H1 (cell line): ENCODE measurements around the gene CKAP2L. TPM values are rescaled to one million over a fixed set of nuclear protein-coding genes. Genes with fewer than 3 reads are reported as not detected.

Experiments used
- CTCF ChIA-PET: fragments of 300-600 bp; sonication (Branson Sonifier 250); formaldehyde crosslinking; loops from one replicate; lab custom pipeline; 2021; ENCODE audit not compliant: partially characterized antibody; lab: Charles Lee
- POLR2A ChIA-PET: fragments of 300-600 bp; sonication (Branson Sonifier 250); formaldehyde crosslinking; loops from one replicate; lab custom pipeline; 2021; ENCODE audit warnings: inconsistent platforms; ENCODE audit not compliant: partially characterized antibody; lab: Charles Lee
- DNase-seq, 2 experiments: peaks; one replicate each; pipeline versions ENCODE4 v3.0.0 to v3.0.0-alpha.2; 2010 to 2022; ENCODE audit warnings: low spot score in 2 of 2, low read depth in 1 of 2, mixed read lengths in 1 of 2
- FAIRE-seq: peaks from 2 replicates; lab custom pipeline; 2011; peaks lifted over from hg19 to GRCh38; lab: Jason Lieb, UNC
- H2AFZ ChIP-seq: 2 replicates; pipeline ENCODE4 v1.8.1; 2012; ENCODE audit warnings: low read length, inconsistent platforms
- H2AK5ac ChIP-seq: 2 replicates; pipeline ENCODE4 v1.6.1; 2013; ENCODE audit warnings: low read depth, low read length
- H2BK120ac ChIP-seq: replicated peaks from 2 replicates; pipeline ENCODE3; 2013; ENCODE audit warnings: low read depth, low read length, inconsistent platforms
- H2BK12ac ChIP-seq: 2 replicates; pipeline ENCODE4 v1.6.1; 2013; ENCODE audit warnings: low read depth, low read length
- H2BK15ac ChIP-seq: 2 replicates; pipeline ENCODE4 v1.6.1; 2013; ENCODE audit warnings: low read length
- H2BK20ac ChIP-seq: 2 replicates; pipeline ENCODE4 v1.6.1; 2013; ENCODE audit warnings: low read length
- H2BK5ac ChIP-seq: 2 replicates; pipeline ENCODE4 v1.6.1; 2013; ENCODE audit warnings: low read depth, low read length
- H3K14ac ChIP-seq: 2 replicates; pipeline ENCODE4 v1.6.1; 2013; ENCODE audit warnings: inconsistent platforms; ENCODE audit not compliant: insufficient read length
- H3K18ac ChIP-seq: 2 replicates; pipeline ENCODE4 v1.6.1; 2013; ENCODE audit warnings: low read length; ENCODE audit errors: extremely low read depth
- H3K23ac ChIP-seq: 2 replicates; pipeline ENCODE4 v1.6.1; 2013; ENCODE audit warnings: inconsistent platforms; ENCODE audit not compliant: insufficient read length
- H3K23me2 ChIP-seq: 2 replicates; pipeline ENCODE4 v1.6.1; 2013; ENCODE audit warnings: low read depth, low read length
- H3K27ac ChIP-seq: 2 replicates; pipeline ENCODE4 v1.6.1; 2011; ENCODE audit warnings: low read depth, low read length, inconsistent platforms
- H3K27me3 ChIP-seq, 4 experiments: replicated peaks in 1 of 4; 1 replicate in 1 of 4; 2 replicates in 3 of 4; pipeline versions ENCODE4 v1.6.1 to v1.8.1; 2011 to 2013; ENCODE audit warnings: low read length in 3 of 4, mild to moderate bottlenecking in 3 of 4, inconsistent platforms in 2 of 4, mixed read lengths in 2 of 4, moderate library complexity in 1 of 4; ENCODE audit not compliant: control insufficient read depth in 3 of 4, insufficient read depth in 3 of 4; ENCODE audit errors: extremely low read depth in 1 of 4
- H3K36me3 ChIP-seq, 4 experiments: 2 replicates each; pipeline versions ENCODE4 v1.6.1 to v1.8.1; 2011 to 2013; ENCODE audit warnings: mild to moderate bottlenecking in 4 of 4, low read length in 3 of 4, moderate library complexity in 2 of 4, control low read depth in 1 of 4, inconsistent platforms in 1 of 4; ENCODE audit not compliant: insufficient read depth in 4 of 4, control insufficient read depth in 2 of 4
- H3K4ac ChIP-seq: replicated peaks from 2 replicates; pipeline ENCODE3; 2013; ENCODE audit warnings: low read length, low read depth, mixed read lengths, inconsistent platforms; ENCODE audit not compliant: insufficient read length
- H3K4me1 ChIP-seq, 4 experiments: replicated peaks in 1 of 4; 1 replicate in 1 of 4; 2 replicates in 3 of 4; pipeline versions ENCODE4 v1.6.1 to v1.8.1; 2011 to 2013; ENCODE audit warnings: low read length in 3 of 4, inconsistent platforms in 2 of 4, mixed read lengths in 1 of 4; ENCODE audit not compliant: insufficient read depth in 4 of 4, control insufficient read depth in 3 of 4
- H3K4me2 ChIP-seq, 2 experiments: 2 replicates each; pipeline versions ENCODE4 v1.6.1 to v1.8.1; 2011 to 2013; ENCODE audit warnings: low read depth in 2 of 2, low read length in 2 of 2, control low read depth in 1 of 2, inconsistent platforms in 1 of 2, mild to moderate bottlenecking in 1 of 2; ENCODE audit not compliant: insufficient read depth in 1 of 2
- H3K4me3 ChIP-seq, 4 experiments: fragments of 200-600, 300-600 bp in 1 of 4; sonication (generic), shearing (Covaris generic), sonication (Bioruptor Twin) in 1 of 4; 2 replicates each; pipeline versions ENCODE4 v1.5.1 to v1.8.1; 2011 to 2016; ENCODE audit warnings: low read length in 4 of 4, low read depth in 3 of 4, control low read depth in 2 of 4, inconsistent platforms in 2 of 4, mild to moderate bottlenecking in 2 of 4, mixed read lengths in 1 of 4, moderate library complexity in 1 of 4; ENCODE audit not compliant: insufficient read depth in 2 of 4; ENCODE audit errors: extremely low read depth in 1 of 4
- H3K56ac ChIP-seq: replicated peaks from 2 replicates; pipeline ENCODE3; 2013; ENCODE audit warnings: low read depth, mild to moderate bottlenecking, mixed read lengths, low read length, inconsistent platforms; ENCODE audit not compliant: insufficient read length
- H3K79me1 ChIP-seq: 2 replicates; pipeline ENCODE4 v1.6.1; 2013; ENCODE audit warnings: low read depth, low read length, control low read depth
- H3K79me2 ChIP-seq, 2 experiments: 2 replicates each; pipeline versions ENCODE4 v1.6.1 to v1.8.1; 2012 to 2013; ENCODE audit warnings: low read length in 2 of 2, mild to moderate bottlenecking in 2 of 2, inconsistent platforms in 1 of 2; ENCODE audit not compliant: insufficient read depth in 2 of 2, control insufficient read depth in 1 of 2
- H3K9ac ChIP-seq, 4 experiments: replicated peaks in 1 of 4; 1 replicate in 1 of 4; 2 replicates in 3 of 4; pipeline versions ENCODE4 v1.6.1 to v1.8.1; 2011 to 2013; ENCODE audit warnings: low read depth in 3 of 4, low read length in 3 of 4, control low read depth in 2 of 4, mild to moderate bottlenecking in 2 of 4, moderate library complexity in 2 of 4, inconsistent platforms in 1 of 4; ENCODE audit errors: extremely low read depth in 1 of 4
- H3K9me3 ChIP-seq, 2 experiments: 2 replicates each; pipeline versions ENCODE4 v1.6.1 to v1.8.1; 2012 to 2013; ENCODE audit warnings: mild to moderate bottlenecking in 2 of 2, moderate library complexity in 2 of 2, control low read depth in 1 of 2, inconsistent platforms in 1 of 2, low read depth in 1 of 2, low read length in 1 of 2, mixed read lengths in 1 of 2; ENCODE audit not compliant: insufficient read depth in 2 of 2
- H4K20me1 ChIP-seq, 2 experiments: replicated peaks in 1 of 2; 2 replicates each; pipeline versions ENCODE3 to v1.8.1; 2011 to 2013; ENCODE audit warnings: inconsistent platforms in 2 of 2, low read length in 2 of 2, mild to moderate bottlenecking in 1 of 2; ENCODE audit not compliant: insufficient read depth in 2 of 2, control insufficient read depth in 1 of 2
- H4K5ac ChIP-seq: 2 replicates; pipeline ENCODE4 v1.6.1; 2013; ENCODE audit warnings: low read length, low read depth, mixed read lengths, inconsistent platforms; ENCODE audit not compliant: insufficient read length
- H4K8ac ChIP-seq: 2 replicates; pipeline ENCODE4 v1.8.0; 2013; ENCODE audit warnings: mild to moderate bottlenecking, moderate library complexity, low read length, inconsistent platforms; ENCODE audit not compliant: insufficient read depth; ENCODE audit errors: extremely low read depth
- H4K91ac ChIP-seq: replicated peaks from 2 replicates; pipeline ENCODE3; 2013; ENCODE audit warnings: low read length, mixed read lengths, inconsistent platforms; ENCODE audit not compliant: insufficient read length
- BACH1 ChIP-seq: IDR thresholded peaks from 2 replicates; pipeline ENCODE4 v1.6.1; 2012; ENCODE audit warnings: low read length, improper control_type of control experiment
- CBX8 ChIP-seq: fragments of 300-800, 300-1000 bp; sonication (generic); IDR thresholded peaks from 2 replicates; pipeline ENCODE4 v1.7.1; 2016; ENCODE audit warnings: low read depth, low read length, borderline replicate concordance
- EZH2 ChIP-seq: fragments of 200-600 bp; sonication (generic); IDR thresholded peaks from 2 replicates; pipeline ENCODE4 v1.7.1; 2012; ENCODE audit warnings: low read depth, mild to moderate bottlenecking, moderate library complexity, low read length, inconsistent platforms; ENCODE audit not compliant: severe bottlenecking
- GABPA ChIP-seq: IDR thresholded peaks from 2 replicates; pipeline ENCODE4 v1.6.1; 2011; ENCODE audit warnings: mild to moderate bottlenecking, low read length, moderate library complexity, borderline replicate concordance; ENCODE audit not compliant: insufficient read depth
- GTF2F1 ChIP-seq: IDR thresholded peaks from 2 replicates; pipeline ENCODE4 v1.6.1; 2012; ENCODE audit warnings: low read depth, low read length, improper control_type of control experiment, borderline replicate concordance
- HDAC2 ChIP-seq, 2 experiments: fragments of 300-600 bp in 1 of 2; sonication (generic) in 1 of 2; IDR thresholded peaks; 2 replicates each; pipeline ENCODE4 v1.6.1; 2011 to 2012; ENCODE audit warnings: low read depth in 2 of 2, low read length in 2 of 2, mild to moderate bottlenecking in 2 of 2, moderate library complexity in 2 of 2, borderline replicate concordance in 1 of 2, inconsistent platforms in 1 of 2
- KDM1A ChIP-seq: fragments of 200-600, 300-600 bp; sonication (generic); IDR thresholded peaks from 2 replicates; pipeline ENCODE4 v1.7.1; 2016; ENCODE audit warnings: mild to moderate bottlenecking, low read length, borderline replicate concordance
- PHF8 ChIP-seq: fragments of 200-600 bp; sonication (generic); conservative IDR thresholded peaks from 2 replicates; pipeline ENCODE4 v1.7.1; 2012; ENCODE audit warnings: low read depth, mild to moderate bottlenecking, inconsistent platforms, low read length, moderate library complexity
- RFX5 ChIP-seq: IDR thresholded peaks from 2 replicates; pipeline ENCODE4 v1.6.1; 2011; ENCODE audit warnings: low read depth, low read length, improper control_type of control experiment, borderline replicate concordance
- RNF2 ChIP-seq: fragments of 200-900, 300-1000 bp; sonication (generic); IDR thresholded peaks from 2 replicates; pipeline ENCODE4 v1.7.1; 2016; ENCODE audit warnings: borderline replicate concordance, low read depth, mild to moderate bottlenecking, antibody characterized with exemption, low read length; ENCODE audit not compliant: poor library complexity, severe bottlenecking; ENCODE audit errors: missing control alignments
- SIRT6 ChIP-seq: IDR thresholded peaks from one replicate; pipeline ENCODE4 v1.7.1; 2012; ENCODE audit warnings: low read length, inconsistent platforms
- SUZ12 ChIP-seq: fragments of 200-600 bp; sonication (generic); IDR thresholded peaks from 2 replicates; pipeline ENCODE4 v1.6.1; 2012; ENCODE audit warnings: mild to moderate bottlenecking, inconsistent platforms, low read length, moderate library complexity, mixed read lengths
- polyA plus RNA-seq, 7 experiments: library from polyadenylated mRNA; depleted of rRNA in 3 of 7; stranded (reverse) in 5 of 7; unstranded in 2 of 7; fragments of >200 nt in 5 of 7; fragments of 200-250 nt in 2 of 7; gene quantifications; 1 replicate in 5 of 7; 2 replicates in 1 of 7; 4 replicates in 1 of 7; pipeline versions ENCODE4 v1.2.1 to v1.2.3, GENCODE V29; 2011 to 2013; ENCODE audit warnings: missing spikeins in 2 of 7, mixed read lengths in 2 of 7
- total RNA-seq: library from RNA; stranded (reverse); fragmentation: NEBNext Ultra II Directional; extraction: Animal tissue kit (Norgen Biotek cat#: 25700); gene quantifications from 2 replicates; pipeline ENCODE4 v1.2.1, GENCODE V29; 2021

The CKAP2L gene
- total and polyA plus RNA-seq, 2 of the 8 experiments (the other 6 are each of a cell fraction or from before 2014, with no cell fraction given): 2.5 to 20.7 TPM

DNA sequence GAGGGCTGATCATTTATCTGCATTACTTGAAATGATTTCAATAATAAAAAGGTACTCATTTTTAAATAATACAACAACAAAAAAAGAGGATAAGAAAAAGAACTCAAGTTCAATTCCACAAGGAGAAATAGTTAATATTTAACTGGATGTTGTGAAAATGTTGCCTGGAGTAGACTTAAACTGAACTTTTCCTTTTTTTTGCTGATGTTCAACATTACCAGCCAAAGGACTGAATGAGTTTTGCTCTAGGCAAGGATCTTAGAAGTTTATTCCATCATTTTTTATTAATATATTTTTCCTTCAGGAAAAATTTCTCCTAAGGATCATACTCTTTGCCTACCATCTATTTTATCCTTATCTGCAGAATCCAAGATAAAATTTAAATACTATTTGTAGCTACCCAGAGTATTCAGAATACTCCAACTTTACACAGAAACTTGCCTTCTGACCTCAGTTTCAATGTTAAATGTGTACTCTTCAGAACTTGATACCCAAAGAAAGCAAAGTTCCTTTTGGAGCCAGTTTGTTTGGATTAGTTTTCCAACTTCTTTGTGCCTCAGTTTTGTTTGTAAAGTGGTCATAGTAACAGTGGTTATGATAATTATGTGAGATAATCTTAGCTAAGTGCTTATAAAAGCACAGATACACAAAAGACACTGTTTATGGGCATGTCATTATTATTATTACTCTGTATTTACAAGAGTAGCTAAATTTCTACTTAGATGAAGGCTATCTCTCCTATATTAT, 12.8 kb downstream of the CKAP2L start:
- Histone ChIP-seq H2BK5ac (no peak overlapping the region), H3K4me2 (no peak overlapping the region), H3K4me1 (no peaks in the 10 kb centered on the region), H2AK5ac (no peak overlapping the region), H3K79me2 (no peaks in the 10 kb centered on the region; a peak in 1 of 4 replicates), H2AFZ (no peak overlapping the region), H3K79me1 (peaks cover 2% of the 10 kb centered on the region; the same call in 1 of the 2 replicates), H4K5ac (no peak overlapping the region), H3K4me3 (no peak overlapping the region), H3K27ac (no peak overlapping the region), H4K91ac (no peak overlapping the region), H4K8ac (no peak overlapping the region), H2BK15ac (no peak overlapping the region), H3K9ac (no peak overlapping the region), H3K14ac (no peak overlapping the region), H3K23ac (no peak overlapping the region), H2BK120ac (no peak overlapping the region), H3K23me2 (0 out of 2 replicates have a peak, but pooled peaks cover 1% of the 10 kb centered on the region), H3K56ac (no peak overlapping the region), H4K20me1 (peaks cover 2% of the 10 kb centered on the region in 2 experiments), H2BK12ac (no peak overlapping the region), H3K36me3 (peaks cover 4 to 43% (median 30%) of the 10 kb centered on the region in 4 experiments; a peak in 7 of 8 replicates), H3K4ac (no peak overlapping the region), H3K27me3 (no peaks in the 10 kb centered on the region), H2BK20ac (no peak overlapping the region), H3K18ac (no peak overlapping the region), H3K9me3 (no peaks in the 10 kb centered on the region)
- FAIRE-seq: no peak
- ChIA-PET CTCF (interaction anchor here (0.7 to 9.8 kb wide), 5 partner anchors 25 to 197 kb away, joined by 3 to 178 read pairs (median 5); no protein-coding TSS in a partner anchor), POLR2A (no interaction called here)
- no peak for DNase-seq
- TF ChIP-seq SIRT6 (no peak), PHF8 (no peak), GABPA (no peak), EZH2 (no peak), BACH1 (no peak), CBX8 (no peak), RNF2 (no peak), KDM1A (no peak), SUZ12 (no peak), GTF2F1 (no peak), RFX5 (no peak), HDAC2 (IDR thresholded peaks at IDR 0.05; ENCODE audit: borderline replicate concordance in 1 of 2, low read depth in 2 of 2, low read length in 2 of 2) (no peak)
